BJ (cell line): ENCODE measurements around the gene STAM2. TPM values are rescaled to one million over a fixed set of nuclear protein-coding genes. Genes with fewer than 3 reads are reported as not detected.

ENCODE experiments used
- CTCF ChIA-PET: fragments of 350-600 bp; formaldehyde crosslinking; extraction: SDS; loops from one replicate; lab custom pipeline; 2021; ENCODE audit warnings: antibody characterized with exemption, inconsistent platforms; lab: Yijun Ruan, JAX
- POLR2A ChIA-PET: fragments of 300-600 bp; sonication (Branson Sonifier 250); formaldehyde crosslinking; extraction: SDS; loops from one replicate; lab custom pipeline; 2021; ENCODE audit warnings: antibody characterized with exemption; lab: Charles Lee
- DNase-seq: peaks from one replicate; pipeline ENCODE4 v3.0.0-alpha.2; 2011; ENCODE audit warnings: low read depth
- H3K27me3 ChIP-seq: 2 replicates; pipeline ENCODE4 v1.6.0; 2011; ENCODE audit warnings: low read length; ENCODE audit not compliant: control insufficient read depth, insufficient read depth
- H3K36me3 ChIP-seq: 2 replicates; pipeline ENCODE4 v1.5.1; 2011; ENCODE audit warnings: low read length; ENCODE audit not compliant: control insufficient read depth, insufficient read depth
- H3K4me3 ChIP-seq: 2 replicates; pipeline ENCODE4 v1.5.1; 2011; ENCODE audit warnings: low read depth, mild to moderate bottlenecking, control low read depth, low read length
- CTCF ChIP-seq: IDR thresholded peaks from 2 replicates; pipeline ENCODE4 v1.5.1; 2011; ENCODE audit warnings: low read depth, mild to moderate bottlenecking, control low read depth, inconsistent platforms, low read length, moderate library complexity; ENCODE audit not compliant: insufficient read depth
- polyA plus RNA-seq: library from polyadenylated mRNA; depleted of rRNA; stranded (reverse); fragments of >200 nt; gene quantifications from 2 replicates; pipeline ENCODE4 v1.2.3, GENCODE V29; 2011

Gene STAM2
- polyA plus RNA-seq, 1 experiment = 12.4 TPM

DNA sequence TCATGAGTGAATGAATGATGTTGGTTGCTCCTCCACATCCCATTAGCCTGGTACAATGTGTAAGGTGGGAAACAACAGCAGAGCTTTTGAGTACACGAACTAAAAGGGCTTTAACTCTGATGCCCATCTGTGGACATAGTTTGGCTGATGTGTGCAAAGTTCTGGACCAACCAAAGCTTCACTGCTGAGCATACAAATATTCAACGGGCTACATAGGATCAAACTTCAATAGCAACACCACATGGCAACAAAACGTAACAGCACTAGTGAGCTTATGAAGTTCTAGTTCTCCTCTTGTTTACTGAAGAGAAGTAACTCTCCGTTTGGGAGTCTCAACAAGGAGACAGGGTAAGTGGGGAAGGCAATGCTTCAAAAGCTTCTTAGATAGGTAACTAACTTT, 20.4 kb downstream of the STAM2 start:
- DNase-seq = no peak
- Histone ChIP-seq H3K27me3 (no peaks in the 10 kb centered on the region), H3K4me3 (no peak overlapping the region), H3K36me3 (no peaks in the 10 kb centered on the region)
- ChIA-PET CTCF (interaction anchor here (0.6 to 1.6 kb wide), 2 partner anchors 94 to 588 kb away, joined by 3 read pairs; no protein-coding TSS in a partner anchor), POLR2A (interaction anchor here (0.7 kb wide), 1 partner anchor 15 kb away, joined by 5 read pairs; no protein-coding TSS in a partner anchor)
- no peak for TF ChIP-seq CTCF

DNA sequence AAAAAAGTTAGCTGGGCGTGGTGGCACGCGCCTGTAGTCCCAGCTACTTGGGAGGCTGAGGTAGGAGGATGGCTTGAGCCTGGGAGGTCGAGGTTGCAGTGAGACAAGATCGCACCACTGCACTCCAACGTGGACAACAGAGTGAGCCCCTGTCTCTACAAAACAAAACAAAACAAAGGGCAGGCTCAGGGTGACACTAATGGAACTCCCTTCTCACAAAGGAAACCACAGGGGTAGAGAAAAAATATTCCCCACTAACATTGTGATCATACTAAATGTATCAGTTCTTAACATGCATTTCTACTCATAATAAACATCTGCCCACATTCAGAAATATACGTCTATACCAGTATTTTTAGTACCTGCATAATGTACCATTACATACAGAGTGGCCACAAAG, 21.1 kb downstream of the STAM2 start:
- no peak for DNase-seq
- Histone ChIP-seq H3K4me3 (no peak overlapping the region), H3K27me3 (no peaks in the 10 kb centered on the region), H3K36me3 (no peaks in the 10 kb centered on the region)
- POLR2A ChIA-PET = no interaction called here
- CTCF ChIA-PET = interaction anchor here (0.8 kb wide), 1 partner anchor 107 kb away, joined by 4 read pairs; no protein-coding TSS in a partner anchor
- TF ChIP-seq CTCF = no peak

- CTCF ChIA-PET = interaction anchor here (0.5 kb wide), 1 partner anchor 172 kb away, joined by 3 read pairs; no protein-coding TSS in a partner anchor
- Histone ChIP-seq H3K27me3 (no peaks in the 10 kb centered on the region), H3K36me3 (no peaks in the 10 kb centered on the region), H3K4me3 (no peak overlapping the region)
- no peak for DNase-seq
- TF ChIP-seq CTCF = no peak
- POLR2A ChIA-PET = no interaction called here
Observed at GRCh38 chr2:152134488-152135280, 40.9 kb downstream of the STAM2 start.

DNA sequence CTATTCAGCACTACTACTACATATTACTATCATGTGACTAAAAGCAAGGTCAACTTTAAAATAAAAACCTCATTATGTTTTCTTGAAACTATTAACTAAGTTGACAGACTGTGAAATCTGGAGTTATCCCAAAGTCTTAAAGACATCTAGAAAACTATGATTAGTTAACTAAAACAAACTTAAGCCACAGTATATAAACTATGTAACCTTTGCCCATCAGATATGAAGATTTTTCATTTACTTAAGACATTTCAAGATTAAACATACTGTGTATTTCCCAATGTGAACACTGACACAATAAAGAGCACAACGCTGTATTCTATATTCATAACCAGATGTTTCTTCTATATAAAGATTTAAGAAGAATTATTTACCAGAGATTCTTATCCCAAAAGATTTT, 43.3 kb downstream of the STAM2 start:
- POLR2A ChIA-PET = no interaction called here
- DNase-seq = no peak
- TF ChIP-seq CTCF = no peak
- 0 out of 2 replicates have a peak, but pooled peaks cover 1% of the 10 kb centered on the region for H3K36me3 ChIP-seq
- CTCF ChIA-PET = interaction anchor here (1.0 to 1.7 kb wide), 3 partner anchors 9 to 17 kb away, joined by 3 to 4 read pairs (median 4); no protein-coding TSS in a partner anchor
- H3K27me3 ChIP-seq = no peaks in the 10 kb centered on the region
- no peak overlapping the region for H3K4me3 ChIP-seq

DNA sequence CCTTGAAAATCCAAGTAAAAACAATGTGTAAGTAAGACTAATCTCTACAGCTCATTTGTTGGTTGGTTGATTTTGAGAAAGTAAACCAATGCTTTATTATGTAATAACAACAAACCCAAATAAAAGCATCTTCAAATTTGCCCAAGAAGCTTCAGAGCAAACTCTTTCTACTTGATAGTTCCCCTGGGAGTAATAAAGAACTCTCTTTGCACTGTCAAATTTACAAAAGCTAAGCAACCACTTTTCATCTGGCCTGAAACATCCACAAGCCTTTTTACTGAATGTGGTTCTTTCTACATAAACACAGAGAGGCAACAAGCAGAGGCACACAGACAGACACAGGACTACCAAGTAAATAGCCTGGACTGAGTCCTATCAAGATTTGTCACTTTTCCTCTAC, 47.9 kb downstream of the STAM2 start:
- Histone ChIP-seq H3K4me3 (no peak overlapping the region), H3K27me3 (no peaks in the 10 kb centered on the region), H3K36me3 (0 out of 2 replicates have a peak, but pooled peaks cover 4% of the 10 kb centered on the region)
- CTCF ChIA-PET = no interaction called here
- POLR2A ChIA-PET = no interaction called here
- TF ChIP-seq CTCF = no peak
- no peak for DNase-seq
